DOHH2 (cell line): ENCODE results near the gene ITPR1.

Experiments
- H3F3A ChIP-seq: fragments of 200-600 bp; sonication (generic), shearing (Covaris generic); 2 replicates; pipeline ENCODE4 v1.6.0; 2016; ENCODE audit warnings: antibody characterized with exemption, mild to moderate bottlenecking; ENCODE audit not compliant: control insufficient read depth, insufficient read depth
- H3K27ac ChIP-seq: fragments of 200-600 bp; sonication (generic); 2 replicates; pipeline ENCODE4 v1.5.1; 2014; ENCODE audit warnings: low read depth, mild to moderate bottlenecking, low read length, moderate library complexity
- H3K27me3 ChIP-seq: fragments of 200-600 bp; sonication (generic); 2 replicates; pipeline ENCODE4 v1.6.1; 2014; ENCODE audit warnings: mild to moderate bottlenecking, low read length, mixed read lengths; ENCODE audit not compliant: control insufficient read depth
- H3K36me3 ChIP-seq: fragments of 200-600 bp; sonication (generic); 2 replicates; pipeline ENCODE4 v1.6.1; 2014; ENCODE audit warnings: mild to moderate bottlenecking, low read length, moderate library complexity, mixed read lengths; ENCODE audit not compliant: control insufficient read depth
- H3K4me1 ChIP-seq: fragments of 200-600 bp; sonication (generic); 2 replicates; pipeline ENCODE4 v1.6.1; 2014; ENCODE audit warnings: mild to moderate bottlenecking, low read length, mixed read lengths; ENCODE audit not compliant: control insufficient read depth
- H3K4me2 ChIP-seq: fragments of 200-600 bp; sonication (generic); 2 replicates; pipeline ENCODE4 v1.6.0; 2014; ENCODE audit warnings: mild to moderate bottlenecking, low read length, moderate library complexity
- H3K4me3 ChIP-seq: fragments of 200-600 bp; sonication (generic); 2 replicates; pipeline ENCODE4 v1.5.1; 2014; ENCODE audit warnings: mild to moderate bottlenecking, low read length, mixed read lengths
- H3K79me2 ChIP-seq: fragments of 200-600 bp; sonication (generic); 2 replicates; pipeline ENCODE4 v1.6.1; 2014; ENCODE audit warnings: mild to moderate bottlenecking, low read length, mixed read lengths; ENCODE audit not compliant: control insufficient read depth
- H3K9me2 ChIP-seq: fragments of 200-600 bp; sonication (generic); replicated peaks from 2 replicates; pipeline ENCODE4 v1.6.1; 2014; ENCODE audit warnings: mild to moderate bottlenecking, low read length, mixed read lengths; ENCODE audit not compliant: control insufficient read depth
- H3K9me3 ChIP-seq: fragments of 200-600 bp; sonication (generic); 2 replicates; pipeline ENCODE4 v1.6.1; 2014; ENCODE audit warnings: antibody characterized with exemption, low read length, mixed read lengths; ENCODE audit not compliant: control insufficient read depth, insufficient read depth
- H4K20me1 ChIP-seq: fragments of 200-600 bp; sonication (generic); 2 replicates; pipeline ENCODE4 v1.6.0; 2014; ENCODE audit warnings: low read depth, mild to moderate bottlenecking, antibody characterized with exemption, low read length, moderate library complexity; ENCODE audit not compliant: control insufficient read depth, insufficient read depth
- EZH2phosphoT487 ChIP-seq: fragments of 200-600 bp; sonication (generic); IDR thresholded peaks from 2 replicates; pipeline ENCODE4 v1.6.1; 2017; ENCODE audit warnings: borderline replicate concordance, mild to moderate bottlenecking, antibody characterized with exemption, low read length, moderate library complexity, mixed read lengths
- TF ChIP-seq, protein P1 (sequence below): fragments of 200-600 bp; sonication (generic); IDR thresholded peaks from one replicate; pipeline ENCODE4 v1.5.1; 2014; ENCODE audit warnings: antibody characterized with exemption, mild to moderate bottlenecking, low read depth, low read length; ENCODE audit not compliant: poor library complexity, severe bottlenecking

The ITPR1 gene

DNA sequence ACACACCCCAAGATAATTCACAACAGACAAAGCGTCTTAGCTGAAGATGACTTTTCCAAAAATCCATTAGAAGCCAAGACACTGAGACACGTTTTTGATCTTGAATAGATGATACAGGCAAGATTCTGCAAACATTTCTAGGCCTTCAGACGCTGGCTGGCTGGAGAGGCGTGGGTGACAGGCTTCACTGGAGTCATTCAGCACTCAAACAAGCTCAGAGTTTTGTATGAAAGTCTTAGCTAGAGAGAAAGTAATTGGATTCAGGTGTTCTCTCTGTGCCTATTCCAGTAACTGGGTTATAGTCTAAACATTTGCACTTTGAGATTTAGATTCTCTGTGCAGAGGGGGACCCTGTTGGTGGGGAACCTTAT lies 338.4 kb downstream of the ITPR1 start:
- H4K20me1 ChIP-seq = no peaks in the 10 kb centered on the region; the same call in 1 of the 2 replicates
- H3K9me2 ChIP-seq = no peaks in the 10 kb centered on the region
- H3K27me3 ChIP-seq = no peaks in the 10 kb centered on the region
- H3K4me2 ChIP-seq = peak overlapping the region; percentile 57
- H3K36me3 ChIP-seq = no peaks in the 10 kb centered on the region
- no peak for TF ChIP-seq EZH2phosphoT487
- TF ChIP-seq, protein P1, sequence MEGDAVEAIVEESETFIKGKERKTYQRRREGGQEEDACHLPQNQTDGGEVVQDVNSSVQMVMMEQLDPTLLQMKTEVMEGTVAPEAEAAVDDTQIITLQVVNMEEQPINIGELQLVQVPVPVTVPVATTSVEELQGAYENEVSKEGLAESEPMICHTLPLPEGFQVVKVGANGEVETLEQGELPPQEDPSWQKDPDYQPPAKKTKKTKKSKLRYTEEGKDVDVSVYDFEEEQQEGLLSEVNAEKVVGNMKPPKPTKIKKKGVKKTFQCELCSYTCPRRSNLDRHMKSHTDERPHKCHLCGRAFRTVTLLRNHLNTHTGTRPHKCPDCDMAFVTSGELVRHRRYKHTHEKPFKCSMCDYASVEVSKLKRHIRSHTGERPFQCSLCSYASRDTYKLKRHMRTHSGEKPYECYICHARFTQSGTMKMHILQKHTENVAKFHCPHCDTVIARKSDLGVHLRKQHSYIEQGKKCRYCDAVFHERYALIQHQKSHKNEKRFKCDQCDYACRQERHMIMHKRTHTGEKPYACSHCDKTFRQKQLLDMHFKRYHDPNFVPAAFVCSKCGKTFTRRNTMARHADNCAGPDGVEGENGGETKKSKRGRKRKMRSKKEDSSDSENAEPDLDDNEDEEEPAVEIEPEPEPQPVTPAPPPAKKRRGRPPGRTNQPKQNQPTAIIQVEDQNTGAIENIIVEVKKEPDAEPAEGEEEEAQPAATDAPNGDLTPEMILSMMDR = no peak
- no peak overlapping the region for H3K27ac ChIP-seq
- no peaks in the 10 kb centered on the region for H3K79me2 ChIP-seq
- no peak overlapping the region for H3K4me3 ChIP-seq
- no peaks in the 10 kb centered on the region for H3F3A ChIP-seq
- peaks cover 15% of the 10 kb centered on the region for H3K4me1 ChIP-seq
- no peaks in the 10 kb centered on the region for H3K9me3 ChIP-seq

DNA sequence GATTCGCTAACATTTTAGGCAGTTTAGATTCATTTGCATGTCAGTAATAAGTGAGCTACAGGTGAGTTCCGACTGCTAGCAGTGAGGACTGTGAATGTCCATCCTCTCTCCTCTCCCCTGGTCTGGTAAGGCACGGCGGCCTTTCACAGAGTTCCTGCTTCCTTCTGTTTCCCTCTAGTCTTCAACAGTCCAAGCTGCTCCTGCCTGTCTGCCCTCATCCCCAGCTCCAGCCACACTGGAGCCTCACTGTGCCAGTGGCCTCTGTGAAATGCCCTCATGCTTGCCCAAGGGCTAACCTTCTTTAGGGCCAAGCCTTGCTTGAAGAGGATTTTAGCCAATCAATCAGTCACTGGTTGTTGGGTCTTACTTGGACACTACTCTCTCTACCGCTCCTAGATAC lies 340.3 kb downstream of the ITPR1 start:
- Histone ChIP-seq H3K9me3 (no peaks in the 10 kb centered on the region), H4K20me1 (no peaks in the 10 kb centered on the region; the same call in 1 of the 2 replicates), H3K4me1 (peaks cover 15% of the 10 kb centered on the region), H3K27ac (no peak overlapping the region), H3K36me3 (peaks cover 7% of the 10 kb centered on the region; the same call in 1 of the 2 replicates), H3K9me2 (no peaks in the 10 kb centered on the region), H3K27me3 (no peaks in the 10 kb centered on the region), H3F3A (no peaks in the 10 kb centered on the region), H3K79me2 (no peaks in the 10 kb centered on the region), H3K4me2 (no peak overlapping the region), H3K4me3 (no peak overlapping the region)
- no peak for TF ChIP-seq EZH2phosphoT487
- TF ChIP-seq, protein P1 = no peak

DNA sequence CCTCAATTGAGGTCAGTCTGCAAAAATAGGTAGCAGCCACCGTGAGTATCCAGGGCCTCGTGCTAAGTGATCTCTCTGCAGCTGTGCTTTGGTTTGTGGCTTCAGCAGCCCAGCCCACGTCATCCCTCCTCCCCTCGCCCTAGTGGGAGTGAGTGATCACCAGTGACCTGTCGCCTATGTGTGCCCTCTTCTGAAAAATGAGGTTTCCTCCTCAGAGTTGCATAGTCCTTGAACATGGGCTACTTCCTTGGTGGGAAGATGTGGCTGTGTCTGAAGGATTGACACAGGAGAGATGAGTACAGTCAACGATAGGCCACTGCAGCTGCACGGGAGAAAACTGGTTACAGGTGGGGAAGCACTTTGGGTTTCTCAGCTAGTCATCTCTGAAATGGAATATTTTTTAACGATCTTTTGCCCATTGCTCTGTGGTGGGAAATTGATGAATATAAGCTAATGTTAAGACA lies 341.3 kb downstream of the ITPR1 start:
- Histone ChIP-seq H3K36me3 (peaks cover 7% of the 10 kb centered on the region; the same call in 1 of the 2 replicates), H3K4me2 (no peak overlapping the region), H3K4me1 (peaks cover 15% of the 10 kb centered on the region), H3F3A (no peaks in the 10 kb centered on the region), H3K27me3 (no peaks in the 10 kb centered on the region), H3K9me3 (no peaks in the 10 kb centered on the region), H3K27ac (no peak overlapping the region), H4K20me1 (no peaks in the 10 kb centered on the region; the same call in 1 of the 2 replicates), H3K79me2 (no peaks in the 10 kb centered on the region), H3K9me2 (no peaks in the 10 kb centered on the region), H3K4me3 (no peak overlapping the region)
- no peak for TF ChIP-seq EZH2phosphoT487
- TF ChIP-seq, protein P1 = no peak
